KMS-11 (cell line): ENCODE results near the gene BMP3.

ENCODE experiments used
- H2AFZ ChIP-seq: fragments of 200-600 bp; sonication (generic); 2 replicates; pipeline ENCODE4 v1.6.1; 2016; ENCODE audit warnings: antibody characterized with exemption, mixed run types, low read depth
- H3K27ac ChIP-seq: fragments of 200-600 bp; sonication (generic); 2 replicates; pipeline ENCODE4 v1.6.1; 2016; ENCODE audit warnings: mild to moderate bottlenecking, mixed run types
- H3K27me3 ChIP-seq: fragments of 200-600 bp; sonication (generic); 2 replicates; pipeline ENCODE4 v1.6.1; 2017; ENCODE audit warnings: mild to moderate bottlenecking, low read depth, mixed run types, moderate library complexity; ENCODE audit not compliant: insufficient read depth
- H3K36me3 ChIP-seq: fragments of 200-600 bp; sonication (generic); 2 replicates; pipeline ENCODE4 v1.6.1; 2017; ENCODE audit warnings: mild to moderate bottlenecking, mixed run types; ENCODE audit not compliant: insufficient read depth
- H3K4me1 ChIP-seq: fragments of 200-600 bp; sonication (generic); 2 replicates; pipeline ENCODE4 v1.6.1; 2016; ENCODE audit warnings: mild to moderate bottlenecking, low read depth, mixed run types; ENCODE audit not compliant: poor library complexity, severe bottlenecking
- H3K4me2 ChIP-seq: fragments of 200-600 bp; sonication (generic); 2 replicates; pipeline ENCODE4 v1.7.0; 2016; ENCODE audit warnings: mild to moderate bottlenecking, mixed run types
- H3K4me3 ChIP-seq: fragments of 200-600 bp; sonication (generic); IDR thresholded peaks from 2 replicates; pipeline ENCODE4 v1.6.1; 2017; ENCODE audit warnings: low read depth, low read length, mixed read lengths; ENCODE audit not compliant: insufficient read depth
- H3K79me2 ChIP-seq: fragments of 200-600 bp; sonication (generic); 2 replicates; pipeline ENCODE4 v1.6.1; 2016; ENCODE audit warnings: low read depth, mixed run types; ENCODE audit not compliant: insufficient read depth
- H3K9ac ChIP-seq: fragments of 200-600 bp; sonication (generic); 2 replicates; pipeline ENCODE4 v1.6.1; 2016; ENCODE audit warnings: mild to moderate bottlenecking, mixed run types
- H4K20me1 ChIP-seq: fragments of 200-600 bp; sonication (generic); 2 replicates; pipeline ENCODE4 v1.6.1; 2016; ENCODE audit warnings: mild to moderate bottlenecking, mixed run types; ENCODE audit not compliant: insufficient read depth
- CTCF ChIP-seq: fragments of 200-600 bp; sonication (generic); conservative IDR thresholded peaks from 2 replicates; pipeline ENCODE4 v1.6.1; 2017; ENCODE audit warnings: low read depth, mild to moderate bottlenecking, antibody characterized with exemption, low read length, moderate library complexity, mixed read lengths

BMP3 gene

GRCh38 chr4:81093720-81094401 is 63.4 kb downstream of the BMP3 start:
- Histone ChIP-seq H3K27me3 (no peaks in the 10 kb centered on the region), H3K79me2 (no peaks in the 10 kb centered on the region), H3K36me3 (no peaks in the 10 kb centered on the region), H3K4me3 (no peak overlapping the region), H4K20me1 (no peaks in the 10 kb centered on the region), H3K9ac (no peak overlapping the region), H3K4me1 (no peaks in the 10 kb centered on the region), H2AFZ (no peak overlapping the region), H3K4me2 (no peak overlapping the region), H3K27ac (no peak overlapping the region)
- TF ChIP-seq CTCF = no peak

GRCh38 chr4:81095389-81095788 is 64.9 kb downstream of the BMP3 start:
- H3K36me3 ChIP-seq = no peaks in the 10 kb centered on the region
- no peaks in the 10 kb centered on the region for H3K27me3 ChIP-seq
- no peak overlapping the region for H3K9ac ChIP-seq
- no peak for TF ChIP-seq CTCF
- no peaks in the 10 kb centered on the region for H3K4me1 ChIP-seq
- H3K4me3 ChIP-seq = no peak overlapping the region
- H3K27ac ChIP-seq = no peak overlapping the region
- H3K79me2 ChIP-seq = no peaks in the 10 kb centered on the region
- no peak overlapping the region for H3K4me2 ChIP-seq
- no peaks in the 10 kb centered on the region for H4K20me1 ChIP-seq
- H2AFZ ChIP-seq = no peak overlapping the region

- no peaks in the 10 kb centered on the region for H3K4me1 ChIP-seq
- no peak overlapping the region for H3K4me3 ChIP-seq
- no peaks in the 10 kb centered on the region for H3K79me2 ChIP-seq
Observed at GRCh38 chr4:81096566-81096965, 66.1 kb downstream of the BMP3 start.

GRCh38 chr4:81102107-81102506 is 71.6 kb downstream of the BMP3 start:
- Histone ChIP-seq H2AFZ (no peak overlapping the region), H3K4me3 (no peak overlapping the region), H3K36me3 (no peaks in the 10 kb centered on the region), H3K4me2 (no peak overlapping the region), H3K27ac (no peak overlapping the region), H3K27me3 (no peaks in the 10 kb centered on the region), H4K20me1 (no peaks in the 10 kb centered on the region), H3K9ac (no peak overlapping the region), H3K79me2 (no peaks in the 10 kb centered on the region), H3K4me1 (no peaks in the 10 kb centered on the region)
- no peak for TF ChIP-seq CTCF

More at GRCh38 chr4:81096566-81096965, 66.1 kb downstream of the BMP3 start:
- no peak overlapping the region for H3K4me2 ChIP-seq
- no peak overlapping the region for H3K9ac ChIP-seq
- no peak for TF ChIP-seq CTCF
- no peaks in the 10 kb centered on the region for H3K27me3 ChIP-seq
- no peaks in the 10 kb centered on the region for H4K20me1 ChIP-seq
- no peak overlapping the region for H2AFZ ChIP-seq
- no peak overlapping the region for H3K27ac ChIP-seq
- H3K36me3 ChIP-seq = no peaks in the 10 kb centered on the region
